MM.1S (cell line): ENCODE measurements around the gene BCL7B.

Experiments
- CTCF ChIP-seq: fragments of 300-600 bp; sonication (generic); IDR thresholded peaks from 2 replicates; pipeline ENCODE4 v1.5.1; 2016; ENCODE audit warnings: antibody characterized with exemption, low read length, mixed read lengths
- EZH2 ChIP-seq: fragments of 300-600 bp; sonication (generic); optimal IDR thresholded peaks from 2 replicates; pipeline ENCODE3; 2017; ENCODE audit warnings: low read depth, mild to moderate bottlenecking, antibody characterized with exemption, low read length, mixed read lengths
- EZH2phosphoT487 ChIP-seq: fragments of 300-600 bp; sonication (generic); IDR thresholded peaks from 2 replicates; pipeline ENCODE4 v1.6.1; 2018; ENCODE audit warnings: antibody characterized with exemption, low read length

GRCh38 chr7:73595358-73595757 is 37.9 kb upstream of the BCL7B start:
- TF ChIP-seq EZH2, result no peak
- no peak for TF ChIP-seq CTCF
- TF ChIP-seq EZH2phosphoT487, result no peak
